Stromal cell of bone marrow (primary cell): ENCODE measurements around the gene SELENOM.
"Not testable (repeated sequence)": the region's sequence is repeated elsewhere in the genome, so short reads cannot be mapped to it uniquely, and the experiment has no call there.

Experiments
- DNase-seq: peaks from one replicate; pipeline ENCODE4 v3.0.0-alpha.2; 2012; ENCODE audit warnings: low read depth

Gene SELENOM

GRCh38 chr22:31105282-31105929 lies 2.0 kb downstream of the SELENOM start:
- DNase-seq, result no peak

- no peak for DNase-seq
These were observed 2.5 kb downstream of the SELENOM start for GRCh38 chr22:31104869-31105268.

GRCh38 chr22:31103899-31104694 lies 3.3 kb downstream of the SELENOM start:
- DNase-seq, result no peak

- DNase-seq, result no peak
These were observed 4.3 kb downstream of the SELENOM start for GRCh38 chr22:31103111-31103510.

GRCh38 chr22:31102441-31103081 lies 4.8 kb downstream of the SELENOM start:
- peak; percentile 94 for DNase-seq

- no peak for DNase-seq
These were observed 6.4 kb downstream of the SELENOM start for GRCh38 chr22:31100762-31101525.

- DNase-seq, result no peak
These were observed 7.3 kb downstream of the SELENOM start for GRCh38 chr22:31099841-31100761.

- DNase-seq, result no peak
These were observed 8.0 kb downstream of the SELENOM start for GRCh38 chr22:31099386-31099785.

- DNase-seq, result no peak
These were observed 8.7 kb downstream of the SELENOM start for GRCh38 chr22:31098632-31099110.

- DNase-seq, result no peak
These were observed 9.3 kb downstream of the SELENOM start for GRCh38 chr22:31097941-31098631.

- not testable (repeated sequence) for DNase-seq
These were observed 9.8 kb downstream of the SELENOM start for GRCh38 chr22:31097539-31097938.

- no peak for DNase-seq
These were observed 10.6 kb downstream of the SELENOM start for GRCh38 chr22:31096657-31097279.

- no peak for DNase-seq
These were observed 11.6 kb downstream of the SELENOM start for GRCh38 chr22:31095637-31096249.

- DNase-seq, result no peak
These were observed 12.6 kb downstream of the SELENOM start for GRCh38 chr22:31094741-31095140.

- no peak for DNase-seq
These were observed 13.3 kb downstream of the SELENOM start for GRCh38 chr22:31094021-31094551.

- DNase-seq, result no peak
These were observed 14.1 kb downstream of the SELENOM start for GRCh38 chr22:31093086-31093850.

GRCh38 chr22:31092161-31092560 lies 15.2 kb downstream of the SELENOM start:
- no peak for DNase-seq
